Activated CD8-positive, alpha-beta T cell treated with anti-CD3 and anti-CD28 coated beads, Interleukin-2, amount 10 ng/mL, durations not matched to agents 7 days and 5 days (primary cell): ENCODE results near the gene AKR1B1. TPM values are rescaled to one million over a fixed set of nuclear protein-coding genes. Genes with fewer than 3 reads are reported as not detected.
A peak's percentile ranks its signal among the peaks of the same experiment; 100 is the strongest.

Source experiments
- ATAC-seq: fragments of 150-1000 bp; cut with Tn5 transposase; one replicate; pipeline ENCODE4 v1.10.0; 2021; ENCODE audit warnings: moderate library complexity
- CTCF ChIA-PET: fragments of 350-600 bp; sonication (Branson Sonifier 250); formaldehyde crosslinking; loops from one replicate; lab custom pipeline; 2021; ENCODE audit warnings: antibody characterized with exemption; lab: Charles Lee
- POLR2A ChIA-PET: fragments of 350-600 bp; sonication (Branson Sonifier 250); formaldehyde crosslinking; loops from one replicate; lab custom pipeline; 2021; ENCODE audit warnings: antibody characterized with exemption; lab: Charles Lee
- DNase-seq: peaks from one replicate; pipeline ENCODE4 v3.0.0-alpha.2; 2020
- H3K27ac Mint-ChIP-seq: one replicate; pipeline ENCODE4 v1.8.0; 2021; ENCODE audit warnings: mild to moderate bottlenecking, mixed read lengths
- H3K27me3 Mint-ChIP-seq: one replicate; pipeline ENCODE4 v1.8.0; 2021; ENCODE audit warnings: low read depth, mixed read lengths
- H3K36me3 Mint-ChIP-seq: one replicate; pipeline ENCODE4 v1.8.0; 2021; ENCODE audit warnings: low read depth, mixed read lengths
- H3K4me1 Mint-ChIP-seq: one replicate; pipeline ENCODE4 v1.8.0; 2021; ENCODE audit warnings: low read depth, mixed read lengths
- H3K4me3 Mint-ChIP-seq: one replicate; pipeline ENCODE4 v1.8.0; 2021; ENCODE audit warnings: mild to moderate bottlenecking, mixed read lengths
- H3K9me3 Mint-ChIP-seq: one replicate; pipeline ENCODE4 v1.8.0; 2022; ENCODE audit warnings: mixed read lengths; ENCODE audit not compliant: insufficient read depth
- total RNA-seq, 2 experiments: library from RNA; stranded (reverse); gene quantifications; one replicate each; pipeline ENCODE4 v1.2.3, GENCODE V29; 2021

AKR1B1 gene
- total RNA-seq, 2 experiments from 2014 or later: 99.8 to 101 TPM

DNA sequence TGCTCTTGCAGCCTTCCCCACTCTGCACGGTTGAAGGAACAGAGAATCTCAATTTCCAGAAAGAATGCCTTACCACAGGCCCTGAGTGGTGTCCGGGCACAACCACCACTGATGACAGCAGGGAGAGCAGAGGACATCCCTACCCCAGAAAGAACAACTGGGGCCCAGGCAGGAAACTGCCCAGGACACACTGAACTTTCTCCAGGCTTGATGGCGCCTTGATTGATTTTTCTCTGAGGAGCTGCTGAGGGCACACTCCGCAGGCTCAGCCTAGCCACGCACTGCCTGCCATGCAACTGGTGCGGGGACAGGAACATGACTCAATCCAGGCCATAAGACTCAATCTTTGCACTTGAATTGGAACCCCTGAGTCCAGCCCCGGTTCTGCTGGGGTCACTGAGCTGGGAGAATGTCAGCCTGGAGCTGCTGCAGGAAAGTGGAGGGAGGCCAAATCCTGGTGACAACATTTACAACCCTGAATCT is 5.9 kb downstream of the AKR1B1 start:
- Mint-ChIP-seq H3K4me1 (peaks cover 40% of the 10 kb centered on the region), H3K4me3 (no peak overlapping the region), H3K27ac (no peak overlapping the region), H3K36me3 (peaks cover 34% of the 10 kb centered on the region), H3K27me3 (no peaks in the 10 kb centered on the region), H3K9me3 (no peaks in the 10 kb centered on the region)
- DNase-seq (no peak), ATAC-seq (no peak)
- CTCF ChIA-PET: interaction anchor here (2.4 kb wide), 1 partner anchor 20 kb away, joined by 18 read pairs; no protein-coding TSS in a partner anchor
- POLR2A ChIA-PET: no interaction called here

DNA sequence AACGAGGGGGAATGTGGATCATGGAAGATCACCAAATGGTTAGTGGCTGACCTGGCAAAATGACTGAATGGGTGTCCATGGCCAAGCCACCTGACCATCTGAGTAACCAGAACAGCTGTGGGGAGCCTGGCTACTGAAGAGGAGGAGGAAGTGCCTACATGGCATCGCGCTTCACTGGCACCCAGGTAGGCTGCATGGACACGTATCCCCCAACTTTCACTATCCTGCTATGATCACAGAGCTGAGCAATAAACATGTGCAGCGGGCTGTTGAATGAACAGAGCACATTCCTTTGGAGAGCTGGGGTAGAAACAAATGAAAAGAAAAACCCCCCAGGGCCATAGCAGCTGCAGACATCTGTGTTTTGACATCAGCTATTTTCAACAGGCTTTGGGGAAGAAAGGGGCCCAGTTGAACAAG is 6.5 kb downstream of the AKR1B1 start:
- peak overlapping the region; percentile 15 for H3K27ac Mint-ChIP-seq
- CTCF ChIA-PET: interaction anchor here (2.4 kb wide), 1 partner anchor 19 kb away, joined by 18 read pairs; no protein-coding TSS in a partner anchor
- H3K27me3 Mint-ChIP-seq: no peaks in the 10 kb centered on the region
- no peaks in the 10 kb centered on the region for H3K9me3 Mint-ChIP-seq
- POLR2A ChIA-PET: no interaction called here
- peaks cover 35% of the 10 kb centered on the region for H3K36me3 Mint-ChIP-seq
- no peak overlapping the region for H3K4me3 Mint-ChIP-seq
- DNase-seq (no peak), ATAC-seq (no peak)
- H3K4me1 Mint-ChIP-seq: peaks cover 34% of the 10 kb centered on the region

- no peaks in the 10 kb centered on the region for H3K27me3 Mint-ChIP-seq
Measured at GRCh38 chr7:134451656-134452055, 7.2 kb downstream of the AKR1B1 start.

GRCh38 chr7:134450294-134451000 is 8.5 kb downstream of the AKR1B1 start:
- DNase-seq: no peak
- no peaks in the 10 kb centered on the region for H3K9me3 Mint-ChIP-seq
- no peak overlapping the region for H3K4me3 Mint-ChIP-seq
- POLR2A ChIA-PET: no interaction called here
- peaks cover 31% of the 10 kb centered on the region for H3K36me3 Mint-ChIP-seq
- no peaks in the 10 kb centered on the region for H3K27me3 Mint-ChIP-seq
- ATAC-seq: no peak
- peak overlapping the region; percentile 48 for H3K27ac Mint-ChIP-seq
- CTCF ChIA-PET: no interaction called here
- H3K4me1 Mint-ChIP-seq: peaks cover 29% of the 10 kb centered on the region

More at GRCh38 chr7:134451656-134452055, 7.2 kb downstream of the AKR1B1 start:
- Mint-ChIP-seq H3K4me1 (peaks cover 30% of the 10 kb centered on the region), H3K9me3 (no peaks in the 10 kb centered on the region), H3K36me3 (peaks cover 33% of the 10 kb centered on the region), H3K4me3 (no peak overlapping the region), H3K27ac (no peak overlapping the region)
- POLR2A ChIA-PET: no interaction called here
- ATAC-seq: no peak
- no peak for DNase-seq
- CTCF ChIA-PET: interaction anchor here (1.0 kb wide), 1 partner anchor 19 kb away, joined by 6 read pairs; no protein-coding TSS in a partner anchor

- ChIA-PET POLR2A (no interaction called here), CTCF (no interaction called here)
- ATAC-seq (no peak), DNase-seq (no peak)
- Mint-ChIP-seq H3K36me3 (peaks cover 35% of the 10 kb centered on the region), H3K27me3 (no peaks in the 10 kb centered on the region), H3K4me3 (no peak overlapping the region), H3K9me3 (no peaks in the 10 kb centered on the region), H3K27ac (no peak overlapping the region), H3K4me1 (peaks cover 21% of the 10 kb centered on the region)
Measured at GRCh38 chr7:134449680-134450079, 9.2 kb downstream of the AKR1B1 start.

DNA sequence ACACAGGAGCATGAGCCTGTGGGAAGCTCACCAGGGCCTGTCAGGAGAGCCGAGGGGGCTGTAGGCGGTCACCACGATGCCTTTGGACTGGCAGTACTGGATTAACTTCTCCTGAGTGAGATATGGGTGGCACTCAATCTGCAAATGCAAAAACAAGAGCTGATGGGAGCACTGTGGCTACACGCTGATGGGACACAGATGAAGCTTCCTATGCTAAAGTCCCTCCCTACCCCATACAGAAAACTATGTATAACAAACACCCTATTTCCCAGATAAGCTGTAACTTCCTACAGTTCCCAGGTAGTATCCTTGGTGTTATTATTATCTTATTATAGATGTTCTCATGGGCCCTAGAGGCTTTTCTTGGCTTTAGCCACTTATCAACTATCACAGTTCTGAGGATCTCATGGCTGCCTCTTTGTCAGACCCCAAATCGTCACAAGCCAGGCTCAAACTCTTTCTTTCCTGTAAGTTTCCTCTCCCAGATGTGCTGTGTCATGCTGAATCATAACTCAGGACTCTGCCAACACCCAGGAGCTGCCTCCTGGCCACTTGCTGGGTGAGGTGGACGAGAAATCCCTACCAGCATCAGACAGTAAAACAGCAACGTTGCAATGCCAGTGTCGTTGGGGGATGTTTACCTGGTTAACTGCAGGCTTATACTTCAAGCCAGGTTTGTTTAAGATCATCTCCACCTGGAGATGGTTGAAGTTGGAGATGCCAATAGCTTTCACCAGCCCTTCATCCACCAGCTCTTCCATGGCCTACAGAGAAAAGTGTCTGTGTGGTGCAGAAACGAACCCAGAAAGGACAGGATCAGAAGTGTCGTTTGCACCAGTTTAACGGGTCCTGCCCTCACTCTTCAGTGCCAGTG is 10.3 kb downstream of the AKR1B1 start:
- ChIA-PET CTCF (interaction anchor here (0.7 to 2.7 kb wide), 3 partner anchors 10 to 16 kb away, joined by 3 to 9 read pairs (median 3); no protein-coding TSS in a partner anchor), POLR2A (no interaction called here)
- peaks cover 12% of the 10 kb centered on the region for H3K4me1 Mint-ChIP-seq
- no peaks in the 10 kb centered on the region for H3K9me3 Mint-ChIP-seq
- peaks cover 42% of the 10 kb centered on the region for H3K36me3 Mint-ChIP-seq
- H3K4me3 Mint-ChIP-seq: no peak overlapping the region
- no peak for DNase-seq
- no peaks in the 10 kb centered on the region for H3K27me3 Mint-ChIP-seq
- H3K27ac Mint-ChIP-seq: no peak overlapping the region
- no peak for ATAC-seq

- POLR2A ChIA-PET: interaction anchor here (0.6 kb wide), 1 partner anchor 18 kb away, joined by 3 read pairs; no protein-coding TSS in a partner anchor
- no peaks in the 10 kb centered on the region for H3K9me3 Mint-ChIP-seq
- H3K4me3 Mint-ChIP-seq: no peak overlapping the region
- ATAC-seq (no peak), DNase-seq (no peak)
- no peaks in the 10 kb centered on the region for H3K27me3 Mint-ChIP-seq
- CTCF ChIA-PET: interaction anchor here (2.7 kb wide), 1 partner anchor 15 kb away, joined by 9 read pairs; no protein-coding TSS in a partner anchor
- no peak overlapping the region for H3K27ac Mint-ChIP-seq
- peaks cover 7% of the 10 kb centered on the region for H3K4me1 Mint-ChIP-seq
- H3K36me3 Mint-ChIP-seq: peaks cover 47% of the 10 kb centered on the region
Measured at GRCh38 chr7:134447383-134447782, 11.5 kb downstream of the AKR1B1 start.

GRCh38 chr7:134446923-134447322 is 12.0 kb downstream of the AKR1B1 start:
- Mint-ChIP-seq H3K27me3 (no peaks in the 10 kb centered on the region), H3K9me3 (no peaks in the 10 kb centered on the region), H3K36me3 (peaks cover 47% of the 10 kb centered on the region), H3K4me3 (no peak overlapping the region), H3K27ac (no peak overlapping the region), H3K4me1 (peaks cover 4% of the 10 kb centered on the region)
- DNase-seq: no peak
- CTCF ChIA-PET: interaction anchor here (1.1 to 2.7 kb wide), 2 partner anchors 14 to 67 kb away, joined by 3 to 9 read pairs; no protein-coding TSS in a partner anchor
- POLR2A ChIA-PET: no interaction called here
- no peak for ATAC-seq

GRCh38 chr7:134446446-134446845 is 12.5 kb downstream of the AKR1B1 start:
- no peaks in the 10 kb centered on the region for H3K27me3 Mint-ChIP-seq
- no peaks in the 10 kb centered on the region for H3K9me3 Mint-ChIP-seq
- CTCF ChIA-PET: interaction anchor here (1.1 to 2.7 kb wide), 2 partner anchors 14 to 67 kb away, joined by 3 to 9 read pairs; no protein-coding TSS in a partner anchor
- POLR2A ChIA-PET: no interaction called here
- H3K4me1 Mint-ChIP-seq: peaks cover under 1% of the 10 kb centered on the region
- no peak for DNase-seq
- no peak for ATAC-seq
- H3K27ac Mint-ChIP-seq: no peak overlapping the region
- no peak overlapping the region for H3K4me3 Mint-ChIP-seq
- peaks cover 50% of the 10 kb centered on the region for H3K36me3 Mint-ChIP-seq

DNA sequence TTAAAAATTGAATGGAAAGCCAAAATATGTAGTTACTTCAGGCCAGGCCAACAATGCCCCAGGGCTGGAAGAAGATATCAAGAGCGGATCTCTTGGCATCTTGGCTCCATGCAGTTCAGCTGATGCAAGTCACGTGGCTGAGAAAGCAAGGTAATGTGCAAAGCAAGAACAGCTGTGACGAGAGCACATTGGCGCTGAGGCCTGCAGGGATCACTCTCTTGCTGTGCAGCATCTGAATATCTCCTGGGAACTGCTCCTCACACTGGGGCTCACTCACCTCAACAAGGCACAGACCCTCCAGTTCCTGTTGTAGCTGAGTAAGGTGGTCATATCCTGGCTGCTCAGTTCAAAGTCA is 14.0 kb downstream of the AKR1B1 start:
- H3K27me3 Mint-ChIP-seq: no peaks in the 10 kb centered on the region
- POLR2A ChIA-PET: no interaction called here
- no peak overlapping the region for H3K4me3 Mint-ChIP-seq
- DNase-seq (no peak), ATAC-seq (no peak)
- H3K27ac Mint-ChIP-seq: no peak overlapping the region
- no peaks in the 10 kb centered on the region for H3K4me1 Mint-ChIP-seq
- H3K36me3 Mint-ChIP-seq: peaks cover 56% of the 10 kb centered on the region
- CTCF ChIA-PET: interaction anchor here (1.0 to 1.5 kb wide), 4 partner anchors 12 to 15 kb away, joined by 3 to 4 read pairs (median 4); no protein-coding TSS in a partner anchor
- no peaks in the 10 kb centered on the region for H3K9me3 Mint-ChIP-seq

DNA sequence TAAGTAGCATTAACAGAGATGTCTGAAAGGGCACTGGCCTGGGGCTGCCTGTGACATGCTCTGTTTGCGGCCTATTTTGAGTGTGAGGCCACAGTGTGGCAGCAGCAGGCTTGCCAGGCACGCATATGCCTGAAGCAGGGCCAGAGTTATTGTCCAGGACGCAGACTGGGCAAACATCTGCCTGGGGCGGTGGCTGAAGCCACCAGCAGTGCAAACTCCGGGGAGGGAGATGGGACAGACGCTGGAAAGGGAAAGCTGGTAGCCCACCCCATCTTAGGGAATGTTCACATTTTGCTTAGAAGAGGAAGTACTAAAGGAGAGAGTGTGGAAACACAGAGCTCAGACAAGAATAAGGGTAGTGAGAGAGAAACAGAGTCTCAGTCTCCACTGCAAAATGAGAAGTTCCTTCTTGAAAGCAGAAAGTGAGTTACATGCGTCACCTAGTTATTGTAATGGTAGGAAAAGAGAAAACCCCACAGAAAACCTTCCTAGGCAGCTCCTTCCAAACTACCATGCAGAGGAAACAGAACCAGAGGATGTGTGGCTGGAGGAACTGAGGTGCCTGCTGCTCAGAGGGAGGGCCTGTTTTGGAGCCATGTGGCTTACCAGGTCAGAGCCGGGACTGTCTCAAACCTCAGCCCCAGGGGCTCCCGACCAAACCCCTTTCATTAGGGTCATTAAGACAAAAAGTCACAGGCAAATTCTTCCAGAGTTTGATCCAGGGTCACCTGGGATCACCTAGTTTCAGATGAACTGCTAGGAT is 14.5 kb downstream of the AKR1B1 start:
- Mint-ChIP-seq H3K36me3 (peaks cover 55% of the 10 kb centered on the region), H3K9me3 (no peaks in the 10 kb centered on the region), H3K27ac (no peak overlapping the region), H3K4me3 (no peak overlapping the region), H3K4me1 (no peaks in the 10 kb centered on the region), H3K27me3 (no peaks in the 10 kb centered on the region)
- DNase-seq (no peak), ATAC-seq (no peak)
- CTCF ChIA-PET: interaction anchor here (1.0 to 1.5 kb wide), 3 partner anchors 11 to 15 kb away, joined by 3 to 4 read pairs (median 3); no protein-coding TSS in a partner anchor
- POLR2A ChIA-PET: interaction anchor here (0.8 kb wide), 1 partner anchor 14 kb away, joined by 3 read pairs; no protein-coding TSS in a partner anchor
